Left ventricle myocardium inferior (tissue), 1 donor: ENCODE data around the gene STRAP. TPM values are rescaled to one million over a fixed set of nuclear protein-coding genes. Genes with fewer than 3 reads are reported as not detected.

Experiments used
- DNase-seq: peaks from one replicate; pipeline ENCODE4 v3.0.0-alpha.2; 2020
- H3K27ac ChIP-seq: fragments of 200-600 bp; replicated peaks from 2 replicates; pipeline ENCODE4 v1.8.0; 2021
- H3K27me3 ChIP-seq: fragments of 200-600 bp; 2 replicates; pipeline ENCODE4 v1.8.0; 2021; ENCODE audit warnings: low read depth
- H3K36me3 ChIP-seq: fragments of 200-600 bp; 2 replicates; pipeline ENCODE4 v1.8.0; 2021
- H3K4me1 ChIP-seq: fragments of 200-600 bp; 2 replicates; pipeline ENCODE4 v1.8.0; 2021
- H3K4me3 ChIP-seq: fragments of 200-600 bp; 2 replicates; pipeline ENCODE4 v1.8.0; 2021; ENCODE audit warnings: mild to moderate bottlenecking, moderate library complexity
- H3K9me3 ChIP-seq: fragments of 200-600 bp; replicated peaks from 2 replicates; pipeline ENCODE4 v1.8.0; 2021
- CTCF ChIP-seq: fragments of 200-600 bp; IDR thresholded peaks from 2 replicates; pipeline ENCODE4 v1.8.0; 2021; ENCODE audit warnings: antibody characterized with exemption, mild to moderate bottlenecking, borderline replicate concordance
- intact Hi-C: fragments of 100-400 bp; cut with micrococcal nuclease; formaldehyde crosslinking; loops from one replicate; pipeline ENCODE4 v1.11.0; 2022
- long read RNA-seq: library from polyadenylated mRNA; unstranded; transcript quantifications from one replicate; pipeline ENCODE4 v2.0.0, GENCODE V29; 2021
- total RNA-seq: library from RNA; stranded (reverse); fragmentation: NEBNext Ultra II Directional; extraction: Animal tissue kit (Norgen Biotek cat#: 25700); gene quantifications from one replicate; pipeline ENCODE4 v1.2.1, GENCODE V29; 2021
- donor health status: DM: no; HTN: yes; CAD: no; lungs with severe emphysema.

STRAP gene, protein sequence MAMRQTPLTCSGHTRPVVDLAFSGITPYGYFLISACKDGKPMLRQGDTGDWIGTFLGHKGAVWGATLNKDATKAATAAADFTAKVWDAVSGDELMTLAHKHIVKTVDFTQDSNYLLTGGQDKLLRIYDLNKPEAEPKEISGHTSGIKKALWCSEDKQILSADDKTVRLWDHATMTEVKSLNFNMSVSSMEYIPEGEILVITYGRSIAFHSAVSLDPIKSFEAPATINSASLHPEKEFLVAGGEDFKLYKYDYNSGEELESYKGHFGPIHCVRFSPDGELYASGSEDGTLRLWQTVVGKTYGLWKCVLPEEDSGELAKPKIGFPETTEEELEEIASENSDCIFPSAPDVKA
- total RNA-seq, result 130 TPM
- long read RNA-seq, transcript STRAP-206 (9 exons, 1,698 nt), result minor isoform, 33 of 419 reads
- long read RNA-seq, transcript STRAP-202 (10 exons, 1,866 nt), result major isoform, 379 of 419 reads
- long read RNA-seq, partial matches to known transcripts, result 0 of 419 reads
- long read RNA-seq, other reads (novel, unspliced or antisense), result 7 of 419 reads

GRCh38 chr12:15882118-15882971, at the start of gene STRAP:
Gene STRAP, plus strand, starts transcription at chr12:15882387. Its CDS starts 321 bp downstream, at chr12:15882708.
- H3K36me3 ChIP-seq, result peaks cover 10% of the 10 kb centered on the region
- H3K4me1 ChIP-seq, result peaks cover 60% of the 10 kb centered on the region
- H3K27me3 ChIP-seq, result no peaks in the 10 kb centered on the region
- peak; percentile 96 for DNase-seq
- intact Hi-C loops, result no loop called here
- no peaks in the 10 kb centered on the region for H3K9me3 ChIP-seq
- peak within 1 kb of the TSS; percentile 89 for H3K4me3 ChIP-seq
- H3K27ac ChIP-seq, result peak within 1 kb of the TSS; percentile 98
- no peak for TF ChIP-seq CTCF

- intact Hi-C loops, result no loop called here
- Histone ChIP-seq H3K27ac (no peak overlapping the region), H3K4me3 (no peak overlapping the region), H3K9me3 (no peaks in the 10 kb centered on the region), H3K36me3 (no peaks in the 10 kb centered on the region), H3K27me3 (no peaks in the 10 kb centered on the region), H3K4me1 (no peaks in the 10 kb centered on the region)
- no peak for DNase-seq
- TF ChIP-seq CTCF, result no peak
These were observed 47.6 kb upstream of the STRAP start for GRCh38 chr12:15834575-15834974.

- no peak for DNase-seq
These were observed 44.9 kb upstream of the STRAP start for GRCh38 chr12:15837141-15837790.

DNA sequence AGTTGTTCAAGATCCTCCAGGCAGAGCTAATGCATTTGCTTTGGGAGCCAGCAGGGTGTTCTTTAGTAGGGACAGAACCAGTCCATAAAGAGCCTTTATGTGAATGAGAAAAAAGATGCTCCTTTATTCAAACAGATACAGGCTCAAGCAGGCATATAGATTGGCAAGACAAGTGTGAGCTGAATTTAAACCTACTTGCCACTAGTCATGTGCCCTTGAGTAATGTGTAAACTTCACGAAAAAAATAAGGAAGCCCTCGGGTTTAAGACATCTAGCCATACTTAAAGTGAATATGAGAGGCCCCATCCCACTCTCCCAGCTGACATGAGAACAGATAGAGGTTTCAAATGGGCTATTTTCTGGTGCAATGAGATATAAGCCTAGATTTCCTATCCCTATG, 43.1 kb upstream of the STRAP start:
- no peaks in the 10 kb centered on the region for H3K4me1 ChIP-seq
- intact Hi-C loops, result no loop called here
- H3K27ac ChIP-seq, result no peak overlapping the region
- H3K27me3 ChIP-seq, result no peaks in the 10 kb centered on the region
- no peak for DNase-seq
- no peak overlapping the region for H3K4me3 ChIP-seq
- no peaks in the 10 kb centered on the region for H3K36me3 ChIP-seq
- no peak for TF ChIP-seq CTCF
- H3K9me3 ChIP-seq, result no peaks in the 10 kb centered on the region

More at GRCh38 chr12:15837141-15837790, 44.9 kb upstream of the STRAP start:
- no peaks in the 10 kb centered on the region for H3K27me3 ChIP-seq
- no peak for TF ChIP-seq CTCF
- intact Hi-C loops, result no loop called here
- no peak overlapping the region for H3K4me3 ChIP-seq
- H3K27ac ChIP-seq, result peak overlapping the region; percentile 45
- H3K36me3 ChIP-seq, result no peaks in the 10 kb centered on the region
- H3K9me3 ChIP-seq, result no peaks in the 10 kb centered on the region
- no peaks in the 10 kb centered on the region for H3K4me1 ChIP-seq

DNA sequence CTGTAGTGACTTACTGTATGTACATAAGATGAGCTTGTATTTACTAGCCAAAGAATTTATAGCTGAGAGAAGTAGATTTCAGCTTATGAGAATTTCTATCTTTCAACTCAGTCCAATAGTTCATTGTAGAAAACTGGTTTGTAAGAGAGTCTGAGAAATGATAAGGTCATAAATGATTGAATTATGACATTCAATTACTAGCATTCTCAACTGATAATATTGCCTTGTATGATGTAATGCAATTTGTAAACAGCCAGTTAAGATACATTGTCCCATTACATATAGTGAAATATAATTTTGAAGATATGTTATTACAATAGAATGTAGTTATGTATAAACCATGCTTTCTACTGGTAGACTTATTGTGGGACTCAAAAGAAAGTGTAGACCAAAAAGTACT, 42.5 kb upstream of the STRAP start:
- Histone ChIP-seq H3K27me3 (no peaks in the 10 kb centered on the region), H3K36me3 (no peaks in the 10 kb centered on the region), H3K4me3 (no peak overlapping the region), H3K27ac (no peak overlapping the region), H3K9me3 (no peaks in the 10 kb centered on the region), H3K4me1 (no peaks in the 10 kb centered on the region)
- DNase-seq, result no peak
- intact Hi-C loops, result no loop called here
- TF ChIP-seq CTCF, result no peak
